ENCODE measurements around the gene FAM136A. TPM values are rescaled to one million over a fixed set of nuclear protein-coding genes. Genes with fewer than 3 reads are reported as not detected.
"Not testable (repeated sequence)": the region's sequence is repeated elsewhere in the genome, so short reads cannot be mapped to it uniquely, and the experiment has no call there.

Gene FAM136A
- total and polyA plus RNA-seq, 8 donors = 23.7 to 51.0 (median 31.9) TPM

DNA sequence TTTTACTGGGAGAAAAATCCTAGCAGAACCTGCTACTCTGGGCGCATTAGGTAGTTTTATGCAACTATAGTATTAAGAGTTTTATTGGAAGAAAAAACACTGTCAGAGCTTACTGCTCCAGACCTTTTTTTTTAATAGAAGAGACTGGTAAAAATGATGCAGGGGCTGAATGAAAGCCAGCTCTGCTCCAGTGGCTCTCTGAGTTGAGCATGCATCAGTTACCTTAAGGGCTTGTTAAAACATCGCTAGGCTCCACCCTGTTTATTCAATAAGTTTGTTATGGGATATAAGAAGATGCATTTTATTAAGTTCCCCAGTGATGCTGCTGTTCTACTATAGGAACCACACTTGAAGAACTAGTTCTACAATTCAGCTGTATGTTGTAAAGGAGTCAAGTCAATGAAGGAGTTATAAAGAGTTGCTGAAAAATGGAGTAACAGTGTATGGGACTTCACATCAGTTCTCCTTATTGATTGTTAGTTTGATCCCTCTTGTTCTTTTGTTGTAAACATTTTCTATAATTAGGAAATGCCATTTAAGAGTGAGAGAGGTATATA lies 21.5 kb downstream of the FAM136A start:
- Histone ChIP-seq H3K27ac (no peak overlapping the region), H3K27me3 (no peaks in the 10 kb centered on the region), H3K9me3 (no peaks in the 10 kb centered on the region), H3K4me1 (no peaks in the 10 kb centered on the region), H3K36me3 (peaks cover 0 to 43% (median 20%) of the 10 kb centered on the region in 3 donors), H3K4me3 (no peak overlapping the region)
- ATAC-seq = no peak
- TF ChIP-seq, protein P1, sequence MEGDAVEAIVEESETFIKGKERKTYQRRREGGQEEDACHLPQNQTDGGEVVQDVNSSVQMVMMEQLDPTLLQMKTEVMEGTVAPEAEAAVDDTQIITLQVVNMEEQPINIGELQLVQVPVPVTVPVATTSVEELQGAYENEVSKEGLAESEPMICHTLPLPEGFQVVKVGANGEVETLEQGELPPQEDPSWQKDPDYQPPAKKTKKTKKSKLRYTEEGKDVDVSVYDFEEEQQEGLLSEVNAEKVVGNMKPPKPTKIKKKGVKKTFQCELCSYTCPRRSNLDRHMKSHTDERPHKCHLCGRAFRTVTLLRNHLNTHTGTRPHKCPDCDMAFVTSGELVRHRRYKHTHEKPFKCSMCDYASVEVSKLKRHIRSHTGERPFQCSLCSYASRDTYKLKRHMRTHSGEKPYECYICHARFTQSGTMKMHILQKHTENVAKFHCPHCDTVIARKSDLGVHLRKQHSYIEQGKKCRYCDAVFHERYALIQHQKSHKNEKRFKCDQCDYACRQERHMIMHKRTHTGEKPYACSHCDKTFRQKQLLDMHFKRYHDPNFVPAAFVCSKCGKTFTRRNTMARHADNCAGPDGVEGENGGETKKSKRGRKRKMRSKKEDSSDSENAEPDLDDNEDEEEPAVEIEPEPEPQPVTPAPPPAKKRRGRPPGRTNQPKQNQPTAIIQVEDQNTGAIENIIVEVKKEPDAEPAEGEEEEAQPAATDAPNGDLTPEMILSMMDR (IDR thresholded peaks at IDR 0.05) = no peak
- intact Hi-C loops (cut with DNase I) = no loop called here
- 92 to 94% methylated on average over 2 of the region's 2 CpGs for WGBS, 2 donors
- DNase-seq = no peak
- no peak for FAIRE-seq

DNA sequence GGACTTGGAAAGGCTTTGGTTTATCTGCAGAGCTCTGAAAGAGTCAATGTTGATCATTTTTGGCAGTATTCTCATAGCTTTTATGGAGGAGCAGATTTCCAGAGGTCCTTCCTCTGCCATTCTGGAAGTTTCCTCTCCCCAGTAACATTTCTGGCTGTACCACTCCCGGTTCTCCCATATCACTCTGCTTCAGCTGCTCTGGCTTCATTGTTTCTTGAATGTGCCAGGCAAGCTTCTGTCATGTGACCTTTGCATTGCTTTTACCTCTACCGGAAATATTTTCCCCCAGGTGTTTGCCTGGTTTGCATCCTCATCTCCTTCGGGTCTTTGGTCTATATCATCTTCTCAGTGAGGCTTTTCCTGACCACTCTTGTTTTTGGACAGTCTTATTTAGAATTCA lies 31.5 kb downstream of the FAM136A start:
- intact Hi-C loops (cut with DNase I) = no loop called here
- Histone ChIP-seq H3K27me3 (no peaks in the 10 kb centered on the region), H3K4me3 (no peak overlapping the region), H3K4me1 (no peaks in the 10 kb centered on the region), H3K9me3 (no peaks in the 10 kb centered on the region), H3K27ac (no peak overlapping the region), H3K36me3 (peaks cover 0 to 5% (median 0%) of the 10 kb centered on the region in 3 donors)
- TF ChIP-seq, protein P1 (IDR thresholded peaks at IDR 0.05) = no peak
- WGBS, 2 donors = 48 to 57% methylated on average over 3 of the region's 3 CpGs
- no peak for FAIRE-seq
- ATAC-seq = no peak
- no peak for DNase-seq

DNA sequence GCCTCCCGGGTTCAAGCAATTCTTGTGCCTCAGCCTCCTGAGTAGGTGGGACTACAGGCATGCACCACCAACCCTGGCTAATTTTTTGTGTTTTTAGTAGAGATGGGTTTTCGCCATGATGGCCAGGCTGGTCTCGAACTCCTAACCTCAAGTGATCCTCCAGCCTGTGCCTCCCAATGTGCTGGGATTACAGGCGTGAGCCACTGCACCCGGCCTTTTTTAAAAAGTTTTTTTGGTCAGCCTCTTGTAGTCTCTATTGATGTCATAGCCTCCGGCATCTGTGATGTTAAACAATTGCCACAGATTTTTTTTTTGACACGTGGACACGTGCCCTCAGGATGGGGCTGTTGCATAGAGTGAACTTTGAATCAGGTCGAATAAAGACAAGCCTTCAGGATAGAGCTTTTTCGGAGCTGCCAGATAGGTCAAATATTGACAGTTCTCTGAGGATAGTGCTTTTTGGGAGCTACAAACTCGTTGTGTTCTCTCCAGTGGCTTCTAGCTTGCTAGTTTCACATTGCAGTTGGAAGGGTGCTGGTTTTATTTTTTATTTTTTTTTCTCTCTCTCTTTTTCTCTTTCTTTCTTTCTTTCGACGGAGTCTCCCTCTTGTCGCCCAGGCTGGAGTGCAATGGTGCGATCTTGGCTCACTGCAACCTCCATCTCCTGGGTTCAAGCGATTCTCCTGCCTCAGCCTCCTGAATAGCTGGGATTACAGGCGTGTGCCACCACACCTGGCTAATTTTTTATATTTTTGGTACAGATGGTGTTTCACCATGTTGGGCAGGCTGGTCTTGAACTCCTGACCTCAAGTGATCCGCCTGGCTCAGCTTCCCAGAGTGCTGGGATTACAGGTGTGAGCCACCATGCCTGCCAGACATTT lies 32.2 kb downstream of the FAM136A start:
- H3K27me3 ChIP-seq; H3K27ac ChIP-seq; DNase-seq; H3K4me1 ChIP-seq; H3K9me3 ChIP-seq; intact Hi-C loops (cut with DNase I); H3K4me3 ChIP-seq; H3K36me3 ChIP-seq; FAIRE-seq; ATAC-seq: not testable (repeated sequence)
- WGBS, 2 donors = 89 to 92% methylated on average over 18 of the region's 18 CpGs

DNA sequence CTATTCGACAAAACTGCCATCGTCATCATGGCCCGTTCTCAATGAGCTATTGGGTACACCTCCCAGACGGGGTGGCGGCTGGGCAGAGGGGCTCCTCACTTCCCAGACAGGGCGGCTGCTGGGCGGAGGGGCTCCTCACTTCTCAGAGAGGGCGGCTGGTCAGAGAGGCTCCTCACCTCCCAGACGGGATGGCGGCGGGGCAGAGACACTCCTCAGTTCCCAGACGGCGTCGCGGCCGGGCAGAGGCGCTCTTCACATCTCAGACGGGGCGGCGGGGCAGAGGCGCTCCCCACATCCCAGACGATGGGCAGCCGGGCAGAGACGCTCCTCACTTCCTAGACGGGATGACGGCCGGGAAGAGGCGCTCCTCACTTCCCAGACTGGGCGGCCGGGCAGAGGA lies 34.9 kb downstream of the FAM136A start:
- FAIRE-seq; ATAC-seq; H3K9me3 ChIP-seq; H3K27me3 ChIP-seq; H3K4me1 ChIP-seq; H3K4me3 ChIP-seq; intact Hi-C loops (cut with DNase I); H3K27ac ChIP-seq; DNase-seq: not testable (repeated sequence)
- 97 to 98% methylated on average over 27 to 30 of the region's 30 CpGs for WGBS, 2 donors
- H3K36me3 ChIP-seq = peaks cover 0 to 11% (median 0%) of the 10 kb centered on the region in 3 donors

DNA sequence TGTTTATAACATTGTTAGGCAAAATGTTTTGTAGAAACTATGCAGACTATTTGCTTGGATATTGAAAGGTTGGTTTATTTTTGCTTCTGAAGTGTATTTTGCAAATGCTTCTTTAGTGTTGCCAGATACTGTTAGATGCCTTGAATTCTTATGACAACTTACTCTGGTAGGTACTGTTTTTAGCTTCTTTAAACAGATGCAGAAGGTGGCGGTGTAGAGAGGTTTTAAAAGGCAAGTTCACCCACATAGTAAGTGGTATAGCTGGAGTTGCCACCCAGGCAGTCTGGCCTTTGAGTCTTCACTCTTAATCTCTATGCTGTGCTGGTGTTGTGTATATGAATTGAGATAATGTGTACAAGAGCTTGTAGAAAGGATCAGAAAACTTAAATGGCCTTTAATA lies 40.4 kb downstream of the FAM136A start:
- no peak for ATAC-seq
- DNase-seq = no peak
- intact Hi-C loops (cut with DNase I) = no loop called here
- WGBS, 2 donors = 83 to 87% methylated on average over 1 of the region's 1 CpG
- Histone ChIP-seq H3K27ac (no peak overlapping the region), H3K4me1 (peaks cover 0 to 7% (median 0%) of the 10 kb centered on the region in 3 donors), H3K36me3 (peaks cover 0 to 11% (median 0%) of the 10 kb centered on the region in 3 donors), H3K9me3 (no peaks in the 10 kb centered on the region), H3K4me3 (no peak overlapping the region), H3K27me3 (no peaks in the 10 kb centered on the region)
- TF ChIP-seq, protein P1 (IDR thresholded peaks at IDR 0.05) = no peak
- FAIRE-seq = no peak

DNA sequence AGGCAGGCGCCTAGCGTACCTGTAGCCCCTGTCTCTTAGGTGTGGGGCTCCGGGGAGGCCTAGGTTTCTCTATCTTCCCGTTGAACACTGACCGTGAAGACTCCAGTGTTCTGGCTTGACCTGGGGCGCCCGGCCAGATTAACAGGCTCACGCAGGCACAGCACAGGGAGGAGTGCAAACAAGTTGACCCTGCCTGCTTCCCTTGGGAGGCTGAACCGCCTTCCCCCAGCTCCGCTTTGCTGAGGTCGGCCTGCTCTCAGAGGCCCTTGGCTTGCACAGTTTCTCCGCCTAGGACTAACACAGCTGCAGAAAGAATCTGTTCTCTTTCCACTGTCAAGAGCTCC lies 43.4 kb downstream of the FAM136A start:
- peak; percentile 60 to 72 (median 68) for ATAC-seq
- H3K9me3 ChIP-seq = no peaks in the 10 kb centered on the region
- 0 to 1% methylated on average over 12 of the region's 12 CpGs for WGBS, 2 donors
- no peaks in the 10 kb centered on the region for H3K27me3 ChIP-seq
- DNase-seq = peak; percentile 59 to 86 (median 66)
- FAIRE-seq = no peak
- H3K36me3 ChIP-seq = no peaks in the 10 kb centered on the region
- H3K4me1 ChIP-seq = peaks cover 0 to 7% (median 0%) of the 10 kb centered on the region in 3 donors
- H3K27ac ChIP-seq = peak overlapping the region; percentile 61 to 73 (median 71)
- intact Hi-C loops (cut with DNase I) = no loop called here
- peak overlapping the region; percentile 74 to 87 (median 82) for H3K4me3 ChIP-seq
- TF ChIP-seq, protein P1 (IDR thresholded peaks at IDR 0.05) = no peak

Data from pancreas (tissue), 10 donors.